IPS-NIHi7 (cell line): ENCODE data around the gene CHST11.
"Not testable (repeated sequence)": the region's sequence is repeated elsewhere in the genome, so short reads cannot be mapped to it uniquely, and the experiment has no call there.

ENCODE experiments used
- DNase-seq: peaks from one replicate; pipeline ENCODE4 v3.0.0; 2012; ENCODE audit warnings: mixed read lengths; ENCODE audit errors: extremely low spot score

Gene CHST11

DNA sequence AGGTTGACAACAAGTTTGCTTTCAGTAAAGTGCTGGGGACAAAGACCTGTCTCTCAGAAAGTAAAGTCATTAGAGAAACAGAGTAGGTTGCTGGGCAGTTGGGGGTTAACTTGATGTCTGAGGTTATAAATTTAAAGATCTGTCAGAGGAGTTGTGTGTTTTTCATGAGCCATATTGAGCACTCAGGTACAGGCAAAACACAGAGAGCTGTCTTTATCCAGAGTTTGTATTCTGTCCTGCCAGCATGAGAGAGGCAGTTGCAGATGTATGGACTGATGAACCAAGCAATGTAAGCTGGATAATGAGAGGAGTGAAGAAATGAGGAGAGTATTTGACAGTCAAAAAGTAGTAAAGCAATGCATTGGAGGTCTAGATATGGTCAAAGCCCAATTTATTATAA lies 344.7 kb downstream of the CHST11 start:
- no peak for DNase-seq

GRCh38 chr12:104802208-104802607 lies 345.5 kb downstream of the CHST11 start:
- no peak for DNase-seq

- DNase-seq, result no peak
These were observed 348.4 kb downstream of the CHST11 start for GRCh38 chr12:104805186-104805585.

GRCh38 chr12:104806194-104806593 lies 349.4 kb downstream of the CHST11 start:
- not testable (repeated sequence) for DNase-seq

- DNase-seq, result no peak
These were observed 352.5 kb downstream of the CHST11 start for GRCh38 chr12:104809251-104809650.

DNA sequence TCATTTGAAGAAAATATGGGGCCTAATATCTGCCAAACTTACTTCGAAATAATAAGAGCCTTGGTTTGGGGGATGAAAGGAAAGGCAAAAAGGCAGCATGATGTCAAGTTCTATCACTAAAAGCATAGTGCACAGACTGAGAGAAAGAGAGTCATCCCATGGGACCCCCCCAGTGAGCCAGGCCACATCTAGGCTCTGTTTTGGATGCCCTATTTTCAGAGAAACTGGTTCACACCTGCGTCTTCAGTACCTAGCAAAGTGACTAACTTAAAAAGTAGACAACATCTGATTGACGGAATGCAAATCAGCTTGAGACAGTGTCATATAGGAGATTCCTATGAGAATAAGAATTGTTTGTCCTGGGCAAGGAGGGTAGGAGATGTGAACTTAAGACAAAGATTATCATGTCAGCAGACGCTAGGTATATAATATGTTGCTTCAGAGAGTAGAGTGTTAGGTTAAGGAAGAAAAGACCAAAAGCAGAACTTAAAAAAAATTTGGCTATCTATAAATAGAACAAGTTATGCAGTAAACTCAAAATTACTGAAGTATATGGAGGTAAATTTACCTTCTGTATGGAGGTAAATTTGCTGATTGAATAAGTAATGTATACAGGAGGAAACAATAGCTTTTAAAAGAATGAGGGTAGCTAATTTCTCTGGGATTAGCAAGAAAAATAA lies 353.1 kb downstream of the CHST11 start:
- no peak for DNase-seq
